Central memory CD8-positive, alpha-beta T cell (primary cell): Measurements from ENCODE around the gene PLPPR5.
"Not testable (repeated sequence)": the region's sequence is repeated elsewhere in the genome, so short reads cannot be mapped to it uniquely, and the experiment has no call there.

Experiments used
- ATAC-seq: fragments of 150-1000 bp; cut with Tn5 transposase; replicated peaks from 2 replicates; pipeline ENCODE4 v1.10.0; 2022; ENCODE audit warnings: mild to moderate bottlenecking, moderate FRiP score, moderate number of reproducible peaks; ENCODE audit not compliant: poor library complexity, severe bottlenecking; ENCODE audit errors: extremely low read depth
- DNase-seq, 2 donors: peaks; one replicate each; pipeline ENCODE4 v3.0.0; 2021; ENCODE audit warnings: low spot score in 2 of 2
- H3K27ac Mint-ChIP-seq: one replicate; pipeline ENCODE4 v1.8.0; 2022; ENCODE audit warnings: low read depth, mild to moderate bottlenecking, moderate library complexity, mixed read lengths
- H3K27me3 Mint-ChIP-seq: one replicate; pipeline ENCODE4 v1.8.0; 2022; ENCODE audit warnings: mixed read lengths
- H3K36me3 Mint-ChIP-seq: one replicate; pipeline ENCODE4 v1.8.0; 2022; ENCODE audit warnings: mild to moderate bottlenecking, moderate library complexity, mixed read lengths; ENCODE audit not compliant: insufficient read depth
- H3K4me1 Mint-ChIP-seq: one replicate; pipeline ENCODE4 v1.8.0; 2022; ENCODE audit warnings: mixed read lengths
- H3K4me3 Mint-ChIP-seq: one replicate; pipeline ENCODE4 v1.8.0; 2022; ENCODE audit warnings: mild to moderate bottlenecking, moderate library complexity, mixed read lengths
- H3K9me3 Mint-ChIP-seq: one replicate; pipeline ENCODE4 v1.8.0; 2022; ENCODE audit warnings: mixed read lengths

The PLPPR5 gene

DNA sequence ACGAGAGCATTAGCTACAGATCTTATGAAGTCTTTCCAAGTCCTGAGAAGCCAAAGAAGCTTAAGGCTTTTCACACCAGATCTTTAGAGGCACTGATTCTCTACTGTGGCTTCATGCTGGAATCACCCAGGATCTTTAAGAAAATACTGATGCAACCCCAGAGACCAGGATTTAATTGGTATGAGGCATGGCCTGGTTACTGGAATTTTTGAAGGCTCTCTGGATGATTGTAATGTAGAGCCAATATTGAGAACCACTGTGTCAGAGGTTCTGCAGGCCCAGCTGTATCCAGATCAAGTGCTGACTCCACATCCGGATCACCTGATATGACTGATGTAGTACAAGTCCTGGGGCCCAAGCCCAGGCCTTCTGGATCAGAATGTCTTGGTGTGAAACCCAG is 105.7 kb downstream of the PLPPR5 start:
- Mint-ChIP-seq H3K9me3 (peaks cover 12% of the 10 kb centered on the region), H3K4me1 (no peaks in the 10 kb centered on the region), H3K4me3 (no peak overlapping the region), H3K27me3 (no peaks in the 10 kb centered on the region), H3K27ac (no peak overlapping the region), H3K36me3 (no peaks in the 10 kb centered on the region)
- no peak for ATAC-seq
- no peak for DNase-seq

DNA sequence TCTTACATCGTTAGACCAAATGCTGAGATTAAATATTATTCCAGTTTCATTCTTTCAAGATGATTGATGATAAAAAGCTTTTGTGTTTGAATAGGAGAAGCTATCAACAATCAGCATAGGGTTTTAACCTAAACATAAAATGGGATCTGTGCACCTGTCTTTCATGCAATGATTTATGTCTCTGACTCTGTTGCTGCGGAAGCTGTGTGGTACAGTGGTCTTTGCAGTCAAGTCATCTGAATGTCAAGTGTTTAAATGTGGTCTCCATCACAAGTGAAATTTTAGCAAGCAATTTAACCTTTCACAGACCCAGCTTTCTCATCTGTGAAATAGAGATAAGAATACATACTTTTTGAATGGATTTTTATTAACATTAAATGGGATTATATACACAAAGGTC is 107.2 kb downstream of the PLPPR5 start:
- Mint-ChIP-seq H3K4me3 (no peak overlapping the region), H3K4me1 (no peaks in the 10 kb centered on the region), H3K27ac (no peak overlapping the region), H3K27me3 (no peaks in the 10 kb centered on the region), H3K36me3 (no peaks in the 10 kb centered on the region), H3K9me3 (peaks cover 12% of the 10 kb centered on the region)
- no peak for ATAC-seq
- DNase-seq, result no peak

- Mint-ChIP-seq H3K4me1 (no peaks in the 10 kb centered on the region), H3K9me3 (peaks cover 12% of the 10 kb centered on the region), H3K36me3 (no peaks in the 10 kb centered on the region), H3K27me3 (no peaks in the 10 kb centered on the region), H3K4me3 (no peak overlapping the region), H3K27ac (no peak overlapping the region)
- DNase-seq (no peak), ATAC-seq (no peak)
Measured at GRCh38 chr1:98896711-98897445, 107.8 kb downstream of the PLPPR5 start.

DNA sequence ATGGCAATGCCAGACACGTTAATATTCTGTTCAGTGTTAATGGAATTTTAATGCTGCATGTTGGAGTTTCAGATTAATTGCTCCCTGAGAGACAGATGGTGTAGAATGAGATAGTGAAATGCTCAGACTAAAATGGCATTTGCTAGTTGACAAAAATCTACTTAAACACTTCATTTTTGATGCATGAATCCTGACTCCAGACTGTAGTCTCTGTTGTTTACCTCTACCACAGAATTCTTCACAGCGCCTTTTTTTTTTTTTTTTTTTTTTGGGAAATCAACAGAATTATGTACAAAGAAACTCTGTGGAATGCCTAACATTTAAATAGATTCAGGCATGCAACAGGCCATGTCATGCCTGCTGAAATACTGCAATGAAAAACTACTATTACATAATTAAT is 111.3 kb downstream of the PLPPR5 start:
- Mint-ChIP-seq H3K36me3 (no peaks in the 10 kb centered on the region), H3K9me3 (peaks cover 12% of the 10 kb centered on the region), H3K27ac (no peak overlapping the region), H3K27me3 (no peaks in the 10 kb centered on the region), H3K4me1 (no peaks in the 10 kb centered on the region), H3K4me3 (no peak overlapping the region)
- ATAC-seq (no peak), DNase-seq (no peak)

DNA sequence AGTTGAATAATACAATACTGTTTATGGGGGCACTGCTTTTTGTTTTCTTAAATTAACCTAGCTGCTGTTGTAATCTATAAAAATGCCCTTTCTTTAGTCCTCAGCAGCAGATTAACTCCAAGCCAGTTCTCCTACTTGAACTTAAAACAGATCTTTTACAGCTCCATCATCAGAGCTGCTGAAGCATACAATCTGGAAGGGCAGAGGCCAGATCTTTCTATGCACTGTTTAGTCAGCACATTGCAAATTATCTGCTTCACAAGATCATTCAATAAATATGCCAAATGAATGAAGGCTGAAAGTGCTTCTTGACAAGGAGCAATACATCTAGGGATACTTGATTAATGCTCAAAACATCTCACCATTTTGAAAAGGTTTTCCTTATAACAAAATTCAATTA is 115.8 kb downstream of the PLPPR5 start:
- no peak for ATAC-seq
- H3K27me3 Mint-ChIP-seq, result no peaks in the 10 kb centered on the region
- no peaks in the 10 kb centered on the region for H3K4me1 Mint-ChIP-seq
- H3K36me3 Mint-ChIP-seq, result no peaks in the 10 kb centered on the region
- H3K9me3 Mint-ChIP-seq, result no peaks in the 10 kb centered on the region
- no peak overlapping the region for H3K4me3 Mint-ChIP-seq
- DNase-seq, result no peak
- no peak overlapping the region for H3K27ac Mint-ChIP-seq

- no peak for ATAC-seq
- no peak for DNase-seq
- Mint-ChIP-seq H3K36me3 (no peaks in the 10 kb centered on the region), H3K27me3 (no peaks in the 10 kb centered on the region), H3K4me1 (no peaks in the 10 kb centered on the region), H3K4me3 (no peak overlapping the region), H3K9me3 (no peaks in the 10 kb centered on the region), H3K27ac (no peak overlapping the region)
Measured at GRCh38 chr1:98887507-98887906, 117.2 kb downstream of the PLPPR5 start.

DNA sequence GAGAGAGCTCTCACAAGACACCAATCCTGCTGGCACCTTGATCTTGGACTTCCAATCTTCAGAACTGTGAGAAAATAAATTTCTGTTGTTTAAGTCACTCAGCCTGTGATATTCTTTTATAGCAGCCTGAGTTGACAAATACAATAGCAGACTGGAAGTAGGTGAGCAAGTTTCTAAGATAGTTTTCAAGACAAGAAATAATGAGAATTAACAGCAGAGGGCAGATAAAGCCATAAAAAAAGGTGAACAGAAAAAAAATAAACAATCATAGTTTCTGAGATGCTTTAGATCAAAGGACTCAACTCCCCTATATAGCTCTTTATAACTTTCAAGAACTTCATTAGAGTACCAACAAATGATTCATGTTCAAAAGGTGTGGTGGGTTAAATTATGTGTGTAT is 119.8 kb downstream of the PLPPR5 start:
- Mint-ChIP-seq H3K27me3 (no peaks in the 10 kb centered on the region), H3K27ac (no peak overlapping the region), H3K9me3 (peaks cover 6% of the 10 kb centered on the region), H3K36me3 (no peaks in the 10 kb centered on the region), H3K4me3 (no peak overlapping the region), H3K4me1 (no peaks in the 10 kb centered on the region)
- no peak for ATAC-seq
- DNase-seq, result no peak

DNA sequence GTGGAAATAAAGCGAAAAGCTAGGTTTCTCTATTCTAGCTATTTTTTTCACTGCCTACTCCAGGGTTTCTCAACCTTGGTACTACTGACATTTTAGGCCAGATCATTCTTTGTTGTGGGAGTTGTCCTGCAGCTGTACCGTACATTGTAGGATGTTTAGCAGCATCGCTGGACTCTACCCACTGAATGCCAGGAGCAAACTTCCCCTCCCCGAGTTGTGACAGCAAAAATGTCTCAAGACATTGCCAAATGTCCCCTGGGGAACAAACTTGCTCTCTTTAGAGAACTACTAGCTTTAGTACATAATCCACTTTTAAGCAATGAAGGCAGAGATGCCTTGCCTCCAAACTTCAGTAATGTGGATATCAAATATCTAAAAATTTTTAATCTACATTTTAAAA is 122.8 kb downstream of the PLPPR5 start:
- no peaks in the 10 kb centered on the region for H3K4me1 Mint-ChIP-seq
- ATAC-seq, result no peak
- H3K4me3 Mint-ChIP-seq, result no peak overlapping the region
- H3K27ac Mint-ChIP-seq, result no peak overlapping the region
- no peaks in the 10 kb centered on the region for H3K36me3 Mint-ChIP-seq
- no peaks in the 10 kb centered on the region for H3K27me3 Mint-ChIP-seq
- DNase-seq, result no peak
- peaks cover 12% of the 10 kb centered on the region for H3K9me3 Mint-ChIP-seq

DNA sequence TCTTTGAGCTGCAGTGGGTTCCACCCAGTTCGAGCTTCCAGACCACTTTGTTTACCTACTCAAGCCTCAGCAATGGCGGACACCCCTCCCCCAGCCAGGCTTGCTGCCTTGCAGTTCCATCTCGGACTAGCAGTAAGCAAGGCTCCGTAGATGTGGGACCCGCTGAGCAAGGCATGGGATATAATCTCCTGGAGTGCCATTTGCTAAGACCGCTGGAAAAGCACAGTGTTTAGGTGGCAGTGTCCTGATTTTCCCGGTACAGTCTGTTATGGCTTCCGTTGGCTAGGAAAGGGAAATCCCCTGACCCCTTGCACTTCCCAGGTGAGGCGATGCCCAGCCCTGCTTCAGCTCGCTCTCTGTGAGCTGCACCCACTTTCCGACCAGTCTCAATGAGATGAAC is 123.4 kb downstream of the PLPPR5 start:
- not testable (repeated sequence) for H3K27ac Mint-ChIP-seq, DNase-seq, H3K4me3 Mint-ChIP-seq, ATAC-seq, H3K36me3 Mint-ChIP-seq, H3K4me1 Mint-ChIP-seq, H3K27me3 Mint-ChIP-seq
- H3K9me3 Mint-ChIP-seq, result peaks cover 12% of the 10 kb centered on the region

DNA sequence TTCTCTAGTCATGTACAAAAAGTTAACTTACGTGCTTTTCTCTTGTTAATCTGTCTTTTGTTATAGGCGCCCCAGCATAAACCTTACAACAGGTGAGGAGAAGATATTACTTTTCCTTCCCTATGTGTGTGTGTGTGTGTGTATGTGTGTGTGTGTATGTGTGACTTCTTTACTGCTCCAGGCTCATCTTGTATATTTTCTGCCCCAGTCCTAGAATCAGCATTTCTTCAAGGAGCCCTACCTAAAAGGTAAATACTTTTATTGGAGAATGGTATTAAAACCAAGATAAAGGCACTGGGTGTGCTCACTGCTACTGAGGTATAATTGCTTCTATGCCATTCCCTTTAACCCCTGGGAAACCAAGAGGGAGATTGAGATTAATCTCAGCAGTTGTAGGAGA is 129.8 kb downstream of the PLPPR5 start:
- no peak for DNase-seq
- H3K4me3 Mint-ChIP-seq, result no peak overlapping the region
- H3K27me3 Mint-ChIP-seq, result no peaks in the 10 kb centered on the region
- peaks cover 29% of the 10 kb centered on the region for H3K4me1 Mint-ChIP-seq
- H3K9me3 Mint-ChIP-seq, result peaks cover 22% of the 10 kb centered on the region
- H3K36me3 Mint-ChIP-seq, result peaks cover 4% of the 10 kb centered on the region
- no peak for ATAC-seq
- H3K27ac Mint-ChIP-seq, result no peak overlapping the region

GRCh38 chr1:98870959-98871903 is 133.4 kb downstream of the PLPPR5 start:
- peak overlapping the region; percentile 89 for H3K27ac Mint-ChIP-seq
- peak; percentile 97 for ATAC-seq
- DNase-seq, result peak in 1 of 2 donors; percentile 57
- H3K27me3 Mint-ChIP-seq, result no peaks in the 10 kb centered on the region
- peaks cover 4% of the 10 kb centered on the region for H3K36me3 Mint-ChIP-seq
- peaks cover 29% of the 10 kb centered on the region for H3K4me1 Mint-ChIP-seq
- H3K4me3 Mint-ChIP-seq, result peak overlapping the region; percentile 69
- H3K9me3 Mint-ChIP-seq, result peaks cover 22% of the 10 kb centered on the region

DNA sequence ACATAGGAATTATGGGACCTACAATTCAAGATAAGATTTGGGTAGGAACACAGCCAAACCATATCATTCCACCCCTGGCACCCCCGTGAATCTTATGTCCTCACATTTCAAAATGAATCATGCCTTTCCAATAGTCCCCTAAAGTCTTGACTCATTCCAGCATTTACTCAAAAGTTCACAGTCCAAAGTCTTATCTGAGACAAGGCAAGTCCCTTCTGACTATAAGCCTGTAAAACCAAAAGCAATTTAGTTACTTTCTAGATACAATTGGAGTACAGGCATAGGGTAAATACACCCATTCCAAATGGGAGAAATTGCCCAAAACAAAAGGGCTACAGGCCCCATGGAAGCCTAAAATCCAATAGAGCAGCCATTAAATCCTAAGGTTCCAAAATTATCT is 138.9 kb downstream of the PLPPR5 start:
- Mint-ChIP-seq H3K4me1 (peaks cover 6% of the 10 kb centered on the region), H3K9me3 (peaks cover 6% of the 10 kb centered on the region), H3K4me3 (no peak overlapping the region), H3K36me3 (no peaks in the 10 kb centered on the region), H3K27ac (no peak overlapping the region), H3K27me3 (no peaks in the 10 kb centered on the region)
- DNase-seq (no peak), ATAC-seq (no peak)

DNA sequence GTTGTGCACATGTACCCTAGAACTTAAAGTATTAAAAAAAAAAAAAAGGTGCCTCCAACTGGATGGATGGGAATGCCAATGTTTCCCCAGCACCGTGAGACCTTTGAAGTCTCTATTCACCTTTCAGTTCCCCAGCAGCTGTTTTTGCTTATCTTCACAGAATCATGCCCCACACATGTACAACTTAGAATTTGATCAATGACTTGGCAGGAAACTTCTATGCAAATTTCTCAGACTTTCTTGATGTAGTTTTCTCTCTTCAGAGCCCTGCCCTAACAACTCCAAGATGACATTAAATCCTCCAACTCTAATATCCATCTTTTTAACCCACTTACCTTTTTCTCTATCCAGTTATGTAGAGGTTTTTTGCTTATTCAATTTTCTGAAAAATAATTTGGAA is 144.3 kb downstream of the PLPPR5 start:
- Mint-ChIP-seq H3K9me3 (no peaks in the 10 kb centered on the region), H3K36me3 (no peaks in the 10 kb centered on the region), H3K27me3 (no peaks in the 10 kb centered on the region), H3K4me1 (peaks cover 9% of the 10 kb centered on the region), H3K4me3 (no peak overlapping the region), H3K27ac (no peak overlapping the region)
- ATAC-seq (no peak), DNase-seq (no peak)
